GM12878 (cell line): ENCODE measurements around the gene ZNF502. TPM values are rescaled to one million over a fixed set of nuclear protein-coding genes. Genes with fewer than 3 reads are reported as not detected.
A peak's percentile ranks its signal among the peaks of the same experiment; 100 is the strongest.

Source experiments
- CBX3 ChIP-seq: fragments of 200-600 bp; sonication (generic); IDR thresholded peaks from 2 replicates; pipeline ENCODE4 v1.6.1; 2016; ENCODE audit warnings: low read depth, borderline replicate concordance
- CBX5 ChIP-seq: sonication (generic); IDR thresholded peaks from 2 replicates; pipeline ENCODE4 v1.6.1; 2016; ENCODE audit warnings: low read depth, moderate library complexity, mild to moderate bottlenecking, inconsistent platforms
- MTA3 ChIP-seq: IDR thresholded peaks from 2 replicates; pipeline ENCODE4 v1.6.1; 2012; ENCODE audit warnings: low read length, inconsistent platforms, borderline replicate concordance
- POLR2A ChIP-seq: IDR thresholded peaks from 2 replicates; pipeline ENCODE4 v1.6.1; 2011; ENCODE audit warnings: low read depth, mild to moderate bottlenecking, low read length
- RAD21 ChIP-seq: IDR thresholded peaks from 2 replicates; pipeline ENCODE4 v1.6.1; 2011; ENCODE audit warnings: mild to moderate bottlenecking, low read depth, low read length, moderate library complexity; ENCODE audit not compliant: insufficient read depth
- RELA ChIP-seq: fragments of 450-650 bp; IDR thresholded peaks from 2 replicates; pipeline ENCODE4 v1.8.0; 2014; ENCODE audit warnings: borderline replicate concordance; ENCODE audit not compliant: partially characterized antibody
- ZNF622 ChIP-seq: fragments of 450-650 bp; IDR thresholded peaks from 2 replicates; pipeline ENCODE4 v1.6.1; 2017; ENCODE audit warnings: mild to moderate bottlenecking, inconsistent platforms
- polyA plus RNA-seq, 11 experiments: library from polyadenylated mRNA; depleted of rRNA in 4 of 11; unstranded in 6 of 11; stranded (reverse) in 5 of 11; fragments of >200 nt; fragmentation: Nextera tagmentation in 4 of 11; fragmentation: Illumina TruSeq in 1 of 11; extraction: Ambion mirVana in 4 of 11; extraction: Trizol in 1 of 11; gene quantifications; 1 replicate in 1 of 11; 2 replicates in 10 of 11; pipeline versions ENCODE4 v1.2.1 to v1.2.3, GENCODE V29; 2011 to 2016; ENCODE audit warnings: inconsistent platforms in 2 of 11, missing spikeins in 2 of 11, low read depth in 1 of 11
- total RNA-seq, 4 experiments: library from RNA; depleted of rRNA in 3 of 4; stranded (reverse); fragments of >200 nt in 3 of 4; fragmentation: Illumina TruSeq in 1 of 4; extraction: Trizol in 1 of 4; gene quantifications; 2 replicates each; pipeline versions ENCODE4 v1.2.1 to v1.2.3, GENCODE V29; 2013 to 2021
- TF ChIP-seq, protein P1 (sequence below): fragments of 450-650 bp; formaldehyde crosslinking; IDR thresholded peaks from 2 replicates; pipeline ENCODE4 v1.4.0; 2022; ENCODE audit warnings: mild to moderate bottlenecking, moderate library complexity
- TF ChIP-seq, protein P2 (sequence below): fragments of 450-650 bp; IDR thresholded peaks from 2 replicates; pipeline ENCODE4 v1.6.1; 2017; ENCODE audit warnings: mild to moderate bottlenecking
- TF ChIP-seq, protein P3 (sequence below): IDR thresholded peaks from 2 replicates; pipeline ENCODE4 v1.6.1; 2011; ENCODE audit warnings: low read depth, mild to moderate bottlenecking, low read length, moderate library complexity, borderline replicate concordance; ENCODE audit errors: extremely low read depth
- TF ChIP-seq, protein P4 (sequence below): IDR thresholded peaks from 2 replicates; pipeline ENCODE4 v1.6.1; 2012; ENCODE audit warnings: low read depth, low read length, improper control_type of control experiment
- TF ChIP-seq, protein P5 (sequence below): fragments of 450-650 bp; IDR thresholded peaks from 2 replicates; pipeline ENCODE4 v1.6.1; 2016; ENCODE audit warnings: mild to moderate bottlenecking
- TF ChIP-seq, protein P6 (sequence below): fragments of 150-350 bp; IDR thresholded peaks from 2 replicates; pipeline ENCODE4 v1.6.1; 2016; ENCODE audit warnings: low read depth, low read length
- TF ChIP-seq, protein P7 (sequence below): fragments of 450-650 bp; IDR thresholded peaks from 2 replicates; pipeline ENCODE4 v1.6.1; 2017; ENCODE audit warnings: mild to moderate bottlenecking, moderate library complexity

Gene ZNF502
- total and polyA plus RNA-seq, 10 of the 15 experiments (the other 5 are each of a cell fraction or from before 2014, with no cell fraction given): 0.39 to 1.7 (median 1.1) TPM

DNA sequence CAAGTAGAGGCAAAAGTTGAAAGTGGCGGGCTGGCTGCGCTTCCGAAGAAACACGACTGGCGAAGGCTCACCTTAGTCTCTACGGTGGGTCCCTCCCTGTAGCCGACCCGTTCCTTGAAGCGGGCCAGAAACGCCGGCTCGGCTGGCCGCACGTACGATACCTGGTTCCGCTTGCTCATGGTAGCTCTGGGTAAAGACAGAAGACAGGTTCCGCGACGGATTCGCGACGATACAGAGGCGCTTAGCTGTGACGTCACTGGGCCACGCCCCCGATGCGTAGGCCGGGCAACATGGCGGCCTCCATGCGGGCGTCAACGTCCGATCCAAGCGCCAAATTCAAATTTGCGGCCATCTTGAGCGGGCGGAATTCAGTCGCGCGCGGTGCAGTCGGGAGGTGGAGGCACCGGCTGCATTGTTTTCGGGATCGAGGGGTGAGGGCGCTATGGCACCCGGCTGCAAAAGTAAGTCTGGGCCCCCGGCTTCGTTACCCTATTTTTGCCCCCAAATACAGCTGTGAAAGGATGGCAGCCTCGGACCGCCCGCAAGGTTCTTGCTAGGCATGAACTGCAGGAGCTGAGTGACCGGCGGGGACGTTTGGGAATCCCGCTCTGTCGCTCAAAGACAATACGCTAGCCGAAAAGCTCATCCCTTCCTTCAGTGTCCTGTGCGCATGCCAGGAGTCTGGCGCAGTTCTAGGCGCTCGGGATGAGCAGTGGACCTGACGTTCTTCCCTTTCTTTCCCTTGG, 49.1 kb downstream of the ZNF502 start, which contains the start of the genes KIAA1143 and KIF15 (continued):
- TF ChIP-seq, protein P1, sequence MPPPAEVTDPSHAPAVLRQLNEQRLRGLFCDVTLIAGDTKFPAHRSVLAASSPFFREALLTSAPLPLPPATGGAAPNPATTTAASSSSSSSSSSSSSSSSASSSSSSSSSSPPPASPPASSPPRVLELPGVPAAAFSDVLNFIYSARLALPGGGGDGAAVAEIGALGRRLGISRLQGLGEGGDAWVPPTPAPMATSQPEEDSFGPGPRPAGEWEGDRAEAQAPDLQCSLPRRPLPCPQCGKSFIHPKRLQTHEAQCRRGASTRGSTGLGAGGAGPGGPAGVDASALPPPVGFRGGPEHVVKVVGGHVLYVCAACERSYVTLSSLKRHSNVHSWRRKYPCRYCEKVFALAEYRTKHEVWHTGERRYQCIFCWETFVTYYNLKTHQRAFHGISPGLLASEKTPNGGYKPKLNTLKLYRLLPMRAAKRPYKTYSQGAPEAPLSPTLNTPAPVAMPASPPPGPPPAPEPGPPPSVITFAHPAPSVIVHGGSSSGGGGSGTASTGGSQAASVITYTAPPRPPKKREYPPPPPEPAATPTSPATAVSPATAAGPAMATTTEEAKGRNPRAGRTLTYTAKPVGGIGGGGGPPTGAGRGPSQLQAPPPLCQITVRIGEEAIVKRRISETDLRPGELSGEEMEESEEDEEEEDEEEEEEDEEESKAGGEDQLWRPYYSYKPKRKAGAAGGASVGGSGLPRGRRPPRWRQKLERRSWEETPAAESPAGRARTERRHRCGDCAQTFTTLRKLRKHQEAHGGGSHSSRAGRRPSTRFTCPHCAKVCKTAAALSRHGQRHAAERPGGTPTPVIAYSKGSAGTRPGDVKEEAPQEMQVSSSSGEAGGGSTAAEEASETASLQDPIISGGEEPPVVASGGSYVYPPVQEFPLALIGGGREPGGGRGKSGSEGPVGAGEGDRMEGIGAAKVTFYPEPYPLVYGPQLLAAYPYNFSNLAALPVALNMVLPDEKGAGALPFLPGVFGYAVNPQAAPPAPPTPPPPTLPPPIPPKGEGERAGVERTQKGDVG (CRISPR knock-in tag): no peak
- TF ChIP-seq CBX5 (peak; percentile 94), ZNF622 (no peak), CBX3 (no peak), MTA3 (no peak), POLR2A (peak; percentile 95), RAD21 (no peak), RELA (peak; percentile 90)
- TF ChIP-seq, protein P2, sequence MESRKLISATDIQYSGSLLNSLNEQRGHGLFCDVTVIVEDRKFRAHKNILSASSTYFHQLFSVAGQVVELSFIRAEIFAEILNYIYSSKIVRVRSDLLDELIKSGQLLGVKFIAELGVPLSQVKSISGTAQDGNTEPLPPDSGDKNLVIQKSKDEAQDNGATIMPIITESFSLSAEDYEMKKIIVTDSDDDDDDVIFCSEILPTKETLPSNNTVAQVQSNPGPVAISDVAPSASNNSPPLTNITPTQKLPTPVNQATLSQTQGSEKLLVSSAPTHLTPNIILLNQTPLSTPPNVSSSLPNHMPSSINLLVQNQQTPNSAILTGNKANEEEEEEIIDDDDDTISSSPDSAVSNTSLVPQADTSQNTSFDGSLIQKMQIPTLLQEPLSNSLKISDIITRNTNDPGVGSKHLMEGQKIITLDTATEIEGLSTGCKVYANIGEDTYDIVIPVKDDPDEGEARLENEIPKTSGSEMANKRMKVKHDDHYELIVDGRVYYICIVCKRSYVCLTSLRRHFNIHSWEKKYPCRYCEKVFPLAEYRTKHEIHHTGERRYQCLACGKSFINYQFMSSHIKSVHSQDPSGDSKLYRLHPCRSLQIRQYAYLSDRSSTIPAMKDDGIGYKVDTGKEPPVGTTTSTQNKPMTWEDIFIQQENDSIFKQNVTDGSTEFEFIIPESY: no peak
- TF ChIP-seq, protein P3, sequence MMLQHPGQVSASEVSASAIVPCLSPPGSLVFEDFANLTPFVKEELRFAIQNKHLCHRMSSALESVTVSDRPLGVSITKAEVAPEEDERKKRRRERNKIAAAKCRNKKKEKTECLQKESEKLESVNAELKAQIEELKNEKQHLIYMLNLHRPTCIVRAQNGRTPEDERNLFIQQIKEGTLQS: peak; percentile 82; the same call in 1 of the 2 replicates
- TF ChIP-seq, protein P4, sequence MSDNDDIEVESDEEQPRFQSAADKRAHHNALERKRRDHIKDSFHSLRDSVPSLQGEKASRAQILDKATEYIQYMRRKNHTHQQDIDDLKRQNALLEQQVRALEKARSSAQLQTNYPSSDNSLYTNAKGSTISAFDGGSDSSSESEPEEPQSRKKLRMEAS: peak; percentile 90
- TF ChIP-seq, protein P5, sequence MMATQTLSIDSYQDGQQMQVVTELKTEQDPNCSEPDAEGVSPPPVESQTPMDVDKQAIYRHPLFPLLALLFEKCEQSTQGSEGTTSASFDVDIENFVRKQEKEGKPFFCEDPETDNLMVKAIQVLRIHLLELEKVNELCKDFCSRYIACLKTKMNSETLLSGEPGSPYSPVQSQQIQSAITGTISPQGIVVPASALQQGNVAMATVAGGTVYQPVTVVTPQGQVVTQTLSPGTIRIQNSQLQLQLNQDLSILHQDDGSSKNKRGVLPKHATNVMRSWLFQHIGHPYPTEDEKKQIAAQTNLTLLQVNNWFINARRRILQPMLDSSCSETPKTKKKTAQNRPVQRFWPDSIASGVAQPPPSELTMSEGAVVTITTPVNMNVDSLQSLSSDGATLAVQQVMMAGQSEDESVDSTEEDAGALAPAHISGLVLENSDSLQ: peak; percentile 21; the same call in 1 of the 2 replicates
- TF ChIP-seq, protein P6, sequence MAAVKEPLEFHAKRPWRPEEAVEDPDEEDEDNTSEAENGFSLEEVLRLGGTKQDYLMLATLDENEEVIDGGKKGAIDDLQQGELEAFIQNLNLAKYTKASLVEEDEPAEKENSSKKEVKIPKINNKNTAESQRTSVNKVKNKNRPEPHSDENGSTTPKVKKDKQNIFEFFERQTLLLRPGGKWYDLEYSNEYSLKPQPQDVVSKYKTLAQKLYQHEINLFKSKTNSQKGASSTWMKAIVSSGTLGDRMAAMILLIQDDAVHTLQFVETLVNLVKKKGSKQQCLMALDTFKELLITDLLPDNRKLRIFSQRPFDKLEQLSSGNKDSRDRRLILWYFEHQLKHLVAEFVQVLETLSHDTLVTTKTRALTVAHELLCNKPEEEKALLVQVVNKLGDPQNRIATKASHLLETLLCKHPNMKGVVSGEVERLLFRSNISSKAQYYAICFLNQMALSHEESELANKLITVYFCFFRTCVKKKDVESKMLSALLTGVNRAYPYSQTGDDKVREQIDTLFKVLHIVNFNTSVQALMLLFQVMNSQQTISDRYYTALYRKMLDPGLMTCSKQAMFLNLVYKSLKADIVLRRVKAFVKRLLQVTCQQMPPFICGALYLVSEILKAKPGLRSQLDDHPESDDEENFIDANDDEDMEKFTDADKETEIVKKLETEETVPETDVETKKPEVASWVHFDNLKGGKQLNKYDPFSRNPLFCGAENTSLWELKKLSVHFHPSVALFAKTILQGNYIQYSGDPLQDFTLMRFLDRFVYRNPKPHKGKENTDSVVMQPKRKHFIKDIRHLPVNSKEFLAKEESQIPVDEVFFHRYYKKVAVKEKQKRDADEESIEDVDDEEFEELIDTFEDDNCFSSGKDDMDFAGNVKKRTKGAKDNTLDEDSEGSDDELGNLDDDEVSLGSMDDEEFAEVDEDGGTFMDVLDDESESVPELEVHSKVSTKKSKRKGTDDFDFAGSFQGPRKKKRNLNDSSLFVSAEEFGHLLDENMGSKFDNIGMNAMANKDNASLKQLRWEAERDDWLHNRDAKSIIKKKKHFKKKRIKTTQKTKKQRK: no peak
- TF ChIP-seq, protein P7, sequence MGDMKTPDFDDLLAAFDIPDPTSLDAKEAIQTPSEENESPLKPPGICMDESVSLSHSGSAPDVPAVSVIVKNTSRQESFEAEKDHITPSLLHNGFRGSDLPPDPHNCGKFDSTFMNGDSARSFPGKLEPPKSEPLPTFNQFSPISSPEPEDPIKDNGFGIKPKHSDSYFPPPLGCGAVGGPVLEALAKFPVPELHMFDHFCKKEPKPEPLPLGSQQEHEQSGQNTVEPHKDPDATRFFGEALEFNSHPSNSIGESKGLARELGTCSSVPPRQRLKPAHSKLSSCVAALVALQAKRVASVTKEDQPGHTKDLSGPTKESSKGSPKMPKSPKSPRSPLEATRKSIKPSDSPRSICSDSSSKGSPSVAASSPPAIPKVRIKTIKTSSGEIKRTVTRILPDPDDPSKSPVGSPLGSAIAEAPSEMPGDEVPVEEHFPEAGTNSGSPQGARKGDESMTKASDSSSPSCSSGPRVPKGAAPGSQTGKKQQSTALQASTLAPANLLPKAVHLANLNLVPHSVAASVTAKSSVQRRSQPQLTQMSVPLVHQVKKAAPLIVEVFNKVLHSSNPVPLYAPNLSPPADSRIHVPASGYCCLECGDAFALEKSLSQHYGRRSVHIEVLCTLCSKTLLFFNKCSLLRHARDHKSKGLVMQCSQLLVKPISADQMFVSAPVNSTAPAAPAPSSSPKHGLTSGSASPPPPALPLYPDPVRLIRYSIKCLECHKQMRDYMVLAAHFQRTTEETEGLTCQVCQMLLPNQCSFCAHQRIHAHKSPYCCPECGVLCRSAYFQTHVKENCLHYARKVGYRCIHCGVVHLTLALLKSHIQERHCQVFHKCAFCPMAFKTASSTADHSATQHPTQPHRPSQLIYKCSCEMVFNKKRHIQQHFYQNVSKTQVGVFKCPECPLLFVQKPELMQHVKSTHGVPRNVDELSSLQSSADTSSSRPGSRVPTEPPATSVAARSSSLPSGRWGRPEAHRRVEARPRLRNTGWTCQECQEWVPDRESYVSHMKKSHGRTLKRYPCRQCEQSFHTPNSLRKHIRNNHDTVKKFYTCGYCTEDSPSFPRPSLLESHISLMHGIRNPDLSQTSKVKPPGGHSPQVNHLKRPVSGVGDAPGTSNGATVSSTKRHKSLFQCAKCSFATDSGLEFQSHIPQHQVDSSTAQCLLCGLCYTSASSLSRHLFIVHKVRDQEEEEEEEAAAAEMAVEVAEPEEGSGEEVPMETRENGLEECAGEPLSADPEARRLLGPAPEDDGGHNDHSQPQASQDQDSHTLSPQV: no peak
